Mammary epithelial cell (primary cell): ENCODE data around the gene ABCG2.

Experiments used
- EZH2 ChIP-seq: IDR thresholded peaks from 2 replicates; pipeline ENCODE4 v1.6.1; 2012; ENCODE audit warnings: low read length, inconsistent platforms, borderline replicate concordance
- TF ChIP-seq, protein P1 (sequence below), 2 donors: IDR thresholded peaks in 1 of 2; conservative IDR thresholded peaks in 1 of 2; 2 replicates each; pipeline ENCODE4 v1.5.1; 2011 to 2012; ENCODE audit warnings: inconsistent platforms in 2 of 2, low read length in 2 of 2, mild to moderate bottlenecking in 2 of 2, control low read depth in 1 of 2, low read depth in 1 of 2; ENCODE audit not compliant: insufficient read depth in 1 of 2; ENCODE audit errors: extremely low read depth in 1 of 2

GRCh38 chr4:88109123-88109881, 49.1 kb downstream of the ABCG2 start:
- TF ChIP-seq EZH2 = no peak
- TF ChIP-seq, protein P1, sequence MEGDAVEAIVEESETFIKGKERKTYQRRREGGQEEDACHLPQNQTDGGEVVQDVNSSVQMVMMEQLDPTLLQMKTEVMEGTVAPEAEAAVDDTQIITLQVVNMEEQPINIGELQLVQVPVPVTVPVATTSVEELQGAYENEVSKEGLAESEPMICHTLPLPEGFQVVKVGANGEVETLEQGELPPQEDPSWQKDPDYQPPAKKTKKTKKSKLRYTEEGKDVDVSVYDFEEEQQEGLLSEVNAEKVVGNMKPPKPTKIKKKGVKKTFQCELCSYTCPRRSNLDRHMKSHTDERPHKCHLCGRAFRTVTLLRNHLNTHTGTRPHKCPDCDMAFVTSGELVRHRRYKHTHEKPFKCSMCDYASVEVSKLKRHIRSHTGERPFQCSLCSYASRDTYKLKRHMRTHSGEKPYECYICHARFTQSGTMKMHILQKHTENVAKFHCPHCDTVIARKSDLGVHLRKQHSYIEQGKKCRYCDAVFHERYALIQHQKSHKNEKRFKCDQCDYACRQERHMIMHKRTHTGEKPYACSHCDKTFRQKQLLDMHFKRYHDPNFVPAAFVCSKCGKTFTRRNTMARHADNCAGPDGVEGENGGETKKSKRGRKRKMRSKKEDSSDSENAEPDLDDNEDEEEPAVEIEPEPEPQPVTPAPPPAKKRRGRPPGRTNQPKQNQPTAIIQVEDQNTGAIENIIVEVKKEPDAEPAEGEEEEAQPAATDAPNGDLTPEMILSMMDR (conservative IDR thresholded peaks at IDR 0.05 in 1 of 2, IDR thresholded peaks at IDR 0.05 in 1 of 2; ENCODE audit: extremely low read depth in 1 of 2, insufficient read depth in 1 of 2, low read depth in 1 of 2, low read length in 2 of 2) = no peak
